Measurements from ENCODE around the gene ITSN1.

DNA sequence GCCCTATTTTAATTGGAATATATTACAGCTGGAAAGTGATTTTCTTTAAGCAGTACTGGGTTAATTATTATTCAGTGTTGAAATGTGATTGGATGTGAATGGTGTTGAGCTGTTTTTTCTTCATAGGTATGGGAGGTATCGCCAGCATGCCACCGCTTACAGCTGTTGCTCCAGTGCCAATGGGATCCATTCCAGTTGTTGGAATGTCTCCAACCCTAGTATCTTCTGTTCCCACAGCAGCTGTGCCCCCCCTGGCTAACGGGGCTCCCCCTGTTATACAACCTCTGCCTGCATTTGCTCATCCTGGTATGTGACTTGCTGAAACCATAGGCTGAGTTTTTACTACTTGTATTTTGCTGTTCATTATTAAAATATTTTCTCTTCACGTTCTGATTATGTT lies 107.7 kb downstream of the ITSN1 start:
- TF ChIP-seq TAF1 (IDR thresholded peaks at IDR 0.05; ENCODE audit: low read depth): no peak
- no peak for TF ChIP-seq CTCF (IDR thresholded peaks at IDR 0.05; ENCODE audit: poor library complexity, severe bottlenecking)
- TF ChIP-seq SMC3 (conservative IDR thresholded peaks at IDR 0.05; ENCODE audit: poor library complexity): no peak
- no peak for TF ChIP-seq EZH2 (IDR thresholded peaks at IDR 0.05; ENCODE audit: borderline replicate concordance, insufficient read depth, low read length, poor library complexity, severe bottlenecking)
